Ectodermal cell (in vitro differentiated cells): Measurements from ENCODE around the gene STAMBPL1.

Source experiments
- H3K27ac ChIP-seq: 2 replicates; pipeline ENCODE4 v1.7.0; 2013; ENCODE audit warnings: mild to moderate bottlenecking, low read depth, low read length; ENCODE audit not compliant: insufficient read depth, poor library complexity, severe bottlenecking
- H3K27me3 ChIP-seq: 2 replicates; pipeline ENCODE4 v1.7.0; 2013; ENCODE audit warnings: mild to moderate bottlenecking, low read length; ENCODE audit not compliant: insufficient read depth, control insufficient read depth, poor library complexity, severe bottlenecking
- H3K36me3 ChIP-seq: one replicate; pipeline ENCODE4 v1.7.0; 2013; ENCODE audit warnings: low read length; ENCODE audit not compliant: control insufficient read depth, insufficient read depth
- H3K4me1 ChIP-seq: one replicate; pipeline ENCODE4 v1.7.0; 2013; ENCODE audit warnings: low read length; ENCODE audit not compliant: control insufficient read depth, insufficient read depth
- H3K4me3 ChIP-seq: 2 replicates; pipeline ENCODE4 v1.7.0; 2013; ENCODE audit warnings: low read depth, low read length, control low read depth; ENCODE audit not compliant: insufficient read depth
- H3K9me3 ChIP-seq: 2 replicates; pipeline ENCODE4 v1.7.0; 2013; ENCODE audit warnings: mild to moderate bottlenecking, low read length, moderate library complexity; ENCODE audit not compliant: control insufficient read depth
- WGBS, 2 experiments: methylation state at CpG; one replicate each; pipeline ENCODE4 v1.1.7; 2013; ENCODE audit warnings: missing lambda C conversion rate in 2 of 2; 5-methylcytosine and 5-hydroxymethylcytosine counted together

The STAMBPL1 gene

GRCh38 chr10:88961266-88961665 is 81.2 kb downstream of the STAMBPL1 start:
- H3K9me3 ChIP-seq = no peaks in the 10 kb centered on the region
- no peak overlapping the region for H3K4me3 ChIP-seq
- H3K36me3 ChIP-seq = no peaks in the 10 kb centered on the region
- H3K27ac ChIP-seq = no peak overlapping the region
- H3K4me1 ChIP-seq = no peaks in the 10 kb centered on the region
- no peaks in the 10 kb centered on the region for H3K27me3 ChIP-seq

- WGBS, 2 experiments = 95 to 97% methylated on average over 2 of the region's 2 CpGs
- no peak overlapping the region for H3K27ac ChIP-seq
- H3K4me1 ChIP-seq = no peaks in the 10 kb centered on the region
- H3K27me3 ChIP-seq = no peaks in the 10 kb centered on the region
- no peaks in the 10 kb centered on the region for H3K9me3 ChIP-seq
- H3K4me3 ChIP-seq = no peak overlapping the region
- H3K36me3 ChIP-seq = no peaks in the 10 kb centered on the region
Measured at GRCh38 chr10:88962336-88962735, 82.3 kb downstream of the STAMBPL1 start.

GRCh38 chr10:88963318-88963717 is 83.3 kb downstream of the STAMBPL1 start:
- Histone ChIP-seq H3K27me3 (no peaks in the 10 kb centered on the region), H3K4me3 (no peak overlapping the region), H3K27ac (no peak overlapping the region), H3K4me1 (no peaks in the 10 kb centered on the region), H3K9me3 (no peaks in the 10 kb centered on the region), H3K36me3 (no peaks in the 10 kb centered on the region)
- WGBS, 2 experiments = 88 to 100% methylated on average over 1 to 2 of the region's 2 CpGs

- 86 to 100% methylated on average over 1 of the region's 1 CpG for WGBS, 2 experiments
Measured at GRCh38 chr10:88964360-88964759, 84.3 kb downstream of the STAMBPL1 start.

GRCh38 chr10:88964869-88965415 is 84.9 kb downstream of the STAMBPL1 start:
- H3K4me3 ChIP-seq = no peak overlapping the region
- H3K27ac ChIP-seq = no peak overlapping the region
- no peaks in the 10 kb centered on the region for H3K36me3 ChIP-seq
- 90 to 92% methylated on average over 2 of the region's 3 CpGs for WGBS, 2 experiments
- no peaks in the 10 kb centered on the region for H3K9me3 ChIP-seq
- H3K4me1 ChIP-seq = no peaks in the 10 kb centered on the region
- H3K27me3 ChIP-seq = no peaks in the 10 kb centered on the region

More at GRCh38 chr10:88964360-88964759, 84.3 kb downstream of the STAMBPL1 start:
- Histone ChIP-seq H3K27ac (no peak overlapping the region), H3K36me3 (no peaks in the 10 kb centered on the region), H3K27me3 (no peaks in the 10 kb centered on the region), H3K4me1 (no peaks in the 10 kb centered on the region), H3K9me3 (no peaks in the 10 kb centered on the region), H3K4me3 (no peak overlapping the region)

GRCh38 chr10:88966797-88967196 is 86.8 kb downstream of the STAMBPL1 start:
- no peaks in the 10 kb centered on the region for H3K4me1 ChIP-seq
- H3K4me3 ChIP-seq = no peak overlapping the region
- WGBS, 2 experiments = 91 to 95% methylated on average over 3 of the region's 3 CpGs
- H3K36me3 ChIP-seq = no peaks in the 10 kb centered on the region
- H3K27ac ChIP-seq = no peak overlapping the region
- H3K9me3 ChIP-seq = no peaks in the 10 kb centered on the region
- H3K27me3 ChIP-seq = no peaks in the 10 kb centered on the region

GRCh38 chr10:88968391-88968790 is 88.3 kb downstream of the STAMBPL1 start:
- 96% methylated on average over 2 of the region's 2 CpGs for WGBS, 2 experiments
- H3K27ac ChIP-seq = no peak overlapping the region
- H3K4me3 ChIP-seq = no peak overlapping the region
- H3K4me1 ChIP-seq = no peaks in the 10 kb centered on the region
- no peaks in the 10 kb centered on the region for H3K9me3 ChIP-seq
- H3K36me3 ChIP-seq = no peaks in the 10 kb centered on the region
- no peaks in the 10 kb centered on the region for H3K27me3 ChIP-seq

GRCh38 chr10:88971221-88972061 is 91.4 kb downstream of the STAMBPL1 start:
- H3K4me3 ChIP-seq = no peak overlapping the region

More at GRCh38 chr10:88971221-88972061, 91.4 kb downstream of the STAMBPL1 start:
- 92 to 95% methylated on average over 5 of the region's 5 CpGs for WGBS, 2 experiments
- Histone ChIP-seq H3K9me3 (no peaks in the 10 kb centered on the region), H3K36me3 (no peaks in the 10 kb centered on the region), H3K27ac (no peak overlapping the region), H3K4me1 (no peaks in the 10 kb centered on the region), H3K27me3 (no peaks in the 10 kb centered on the region)
